Measurements from ENCODE around the gene RHBDD1.

DNA sequence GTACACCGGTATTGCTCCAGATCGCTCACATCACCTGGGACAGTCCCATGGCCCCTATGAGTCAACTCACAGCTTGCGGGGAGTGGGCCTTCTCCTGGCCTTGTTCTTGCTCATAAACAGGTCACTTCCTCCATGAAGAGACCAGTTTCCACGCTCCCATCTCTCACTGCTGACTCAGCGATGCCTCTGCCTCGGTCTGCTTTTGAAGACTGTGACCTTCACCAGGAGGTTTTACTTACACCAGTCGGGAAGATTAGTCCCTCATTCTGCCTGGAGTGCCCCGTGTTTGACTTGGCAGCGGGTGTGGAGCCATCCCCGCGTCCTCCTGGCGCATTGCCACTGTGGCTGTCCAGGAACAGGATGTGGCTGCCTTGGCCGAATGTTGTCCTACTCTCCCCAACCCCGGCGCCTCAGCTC, 159.8 kb downstream of the RHBDD1 start:
- TF ChIP-seq, protein P1, sequence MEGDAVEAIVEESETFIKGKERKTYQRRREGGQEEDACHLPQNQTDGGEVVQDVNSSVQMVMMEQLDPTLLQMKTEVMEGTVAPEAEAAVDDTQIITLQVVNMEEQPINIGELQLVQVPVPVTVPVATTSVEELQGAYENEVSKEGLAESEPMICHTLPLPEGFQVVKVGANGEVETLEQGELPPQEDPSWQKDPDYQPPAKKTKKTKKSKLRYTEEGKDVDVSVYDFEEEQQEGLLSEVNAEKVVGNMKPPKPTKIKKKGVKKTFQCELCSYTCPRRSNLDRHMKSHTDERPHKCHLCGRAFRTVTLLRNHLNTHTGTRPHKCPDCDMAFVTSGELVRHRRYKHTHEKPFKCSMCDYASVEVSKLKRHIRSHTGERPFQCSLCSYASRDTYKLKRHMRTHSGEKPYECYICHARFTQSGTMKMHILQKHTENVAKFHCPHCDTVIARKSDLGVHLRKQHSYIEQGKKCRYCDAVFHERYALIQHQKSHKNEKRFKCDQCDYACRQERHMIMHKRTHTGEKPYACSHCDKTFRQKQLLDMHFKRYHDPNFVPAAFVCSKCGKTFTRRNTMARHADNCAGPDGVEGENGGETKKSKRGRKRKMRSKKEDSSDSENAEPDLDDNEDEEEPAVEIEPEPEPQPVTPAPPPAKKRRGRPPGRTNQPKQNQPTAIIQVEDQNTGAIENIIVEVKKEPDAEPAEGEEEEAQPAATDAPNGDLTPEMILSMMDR (conservative IDR thresholded peaks at IDR 0.05; ENCODE audit: low read length): no peak
- no peak for TF ChIP-seq EZH2phosphoT487 (IDR thresholded peaks at IDR 0.05; ENCODE audit: borderline replicate concordance)
